Ovary (tissue), 3 donors: ENCODE measurements around the gene LIG4.

Source experiments
- CTCF ChIP-seq, 3 donors: fragments of 450-650 bp in 2 of 3; fragments of 200-600 bp in 1 of 3; IDR thresholded peaks; one replicate each; pipeline versions ENCODE4 v1.5.1 to v1.8.0; 2016 to 2022; ENCODE audit warnings: antibody characterized with exemption in 3 of 3, mild to moderate bottlenecking in 1 of 3
- EP300 ChIP-seq: sonication (generic); formaldehyde crosslinking; IDR thresholded peaks from one replicate; pipeline ENCODE4 v1.6.1; 2017; ENCODE audit warnings: antibody characterized with exemption
- POLR2A ChIP-seq: fragments of 450-650 bp; IDR thresholded peaks from one replicate; pipeline ENCODE4 v1.6.1; 2017; ENCODE audit warnings: antibody characterized with exemption, mild to moderate bottlenecking, moderate library complexity
- donor health status: DM: no; HTN: no; CAD: no.

GRCh38 chr13:108200781-108201398, 14.4 kb downstream of the LIG4 start:
- TF ChIP-seq CTCF (IDR thresholded peaks at IDR 0.05) (no peak), POLR2A (no peak), EP300 (no peak)
